ENCODE data around the gene ARHGAP4.

DNA sequence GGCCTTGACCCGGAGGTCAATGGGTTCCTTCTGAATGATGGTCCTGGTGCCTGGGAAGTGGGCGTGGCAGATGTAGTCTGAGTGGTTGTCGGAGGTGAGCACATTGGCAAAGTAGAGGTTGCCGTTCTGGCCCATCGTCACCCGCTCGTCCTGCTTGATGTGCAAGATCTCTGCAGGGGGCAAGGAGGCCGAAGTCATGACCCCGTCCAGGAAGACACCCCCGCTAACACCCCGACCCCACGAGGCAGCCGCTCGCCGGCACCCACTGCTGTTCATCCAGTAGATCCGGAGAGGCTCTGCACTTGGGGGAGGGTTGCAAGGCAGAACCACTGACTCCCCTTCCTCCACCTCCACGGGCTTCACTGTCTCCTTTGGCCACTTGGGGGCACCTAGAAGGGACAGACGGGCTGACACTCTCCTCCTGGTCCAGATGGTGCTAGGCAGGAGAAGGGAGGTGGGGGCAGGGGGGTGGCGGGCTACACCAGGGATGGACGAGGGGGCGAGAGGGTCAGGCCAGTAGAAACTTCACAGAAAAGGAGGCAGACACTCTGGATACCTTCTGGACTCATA lies 55.2 kb downstream of the ARHGAP4 start:
- TF ChIP-seq, protein P1, sequence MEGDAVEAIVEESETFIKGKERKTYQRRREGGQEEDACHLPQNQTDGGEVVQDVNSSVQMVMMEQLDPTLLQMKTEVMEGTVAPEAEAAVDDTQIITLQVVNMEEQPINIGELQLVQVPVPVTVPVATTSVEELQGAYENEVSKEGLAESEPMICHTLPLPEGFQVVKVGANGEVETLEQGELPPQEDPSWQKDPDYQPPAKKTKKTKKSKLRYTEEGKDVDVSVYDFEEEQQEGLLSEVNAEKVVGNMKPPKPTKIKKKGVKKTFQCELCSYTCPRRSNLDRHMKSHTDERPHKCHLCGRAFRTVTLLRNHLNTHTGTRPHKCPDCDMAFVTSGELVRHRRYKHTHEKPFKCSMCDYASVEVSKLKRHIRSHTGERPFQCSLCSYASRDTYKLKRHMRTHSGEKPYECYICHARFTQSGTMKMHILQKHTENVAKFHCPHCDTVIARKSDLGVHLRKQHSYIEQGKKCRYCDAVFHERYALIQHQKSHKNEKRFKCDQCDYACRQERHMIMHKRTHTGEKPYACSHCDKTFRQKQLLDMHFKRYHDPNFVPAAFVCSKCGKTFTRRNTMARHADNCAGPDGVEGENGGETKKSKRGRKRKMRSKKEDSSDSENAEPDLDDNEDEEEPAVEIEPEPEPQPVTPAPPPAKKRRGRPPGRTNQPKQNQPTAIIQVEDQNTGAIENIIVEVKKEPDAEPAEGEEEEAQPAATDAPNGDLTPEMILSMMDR (IDR thresholded peaks at IDR 0.05 in 8 of 11, conservative IDR thresholded peaks at IDR 0.05 in 3 of 11), result no peak
- TF ChIP-seq POLR2AphosphoS5 (IDR thresholded peaks at IDR 0.05), result no peak
